HT-29 (cell line): ENCODE measurements around the gene GOLGA8G. TPM values are rescaled to one million over a fixed set of nuclear protein-coding genes. Genes with fewer than 3 reads are reported as not detected.
"Not testable (repeated sequence)": the region's sequence is repeated elsewhere in the genome, so short reads cannot be mapped to it uniquely, and the experiment has no call there.

Experiments used
- DNase-seq: peaks from one replicate; pipeline ENCODE4 v3.0.0-alpha.2; 2015; ENCODE audit warnings: low spot score
- small RNA-seq: library from RNA; depleted of rRNA; stranded (forward); fragments of <200 nt; gene quantifications from one replicate; pipeline ENCODE3, GENCODE V24; 2014
- total RNA-seq: library from RNA; depleted of rRNA; stranded (reverse); fragments of >200 nt; shearing (Covaris generic); gene quantifications from 2 replicates; pipeline ENCODE4 v1.2.3, GENCODE V29; 2014; rRNA removed

Gene GOLGA8G
- total RNA-seq = not detected in 2 replicates

GRCh38 chr15:28532954-28533353, at the start of gene GOLGA8G:
GOLGA8G (minus strand) TSS chr15:28532971; CDS start chr15:28532909, 62 bp downstream.
- peak; percentile 0 for DNase-seq

- DNase-seq = not testable (repeated sequence)
These were observed 40.6 kb upstream of the GOLGA8G start for GRCh38 chr15:28573351-28573750.

GRCh38 chr15:28553268-28553667, 20.5 kb upstream of the GOLGA8G start, which contains the start of gene GOLGA6L25:
GOLGA6L25 (plus strand) TSS chr15:28553568; CDS start chr15:28553629, 61 bp downstream.
- not testable (repeated sequence) for DNase-seq

- not testable (repeated sequence) for DNase-seq
These were observed 17.6 kb downstream of the GOLGA8G start for GRCh38 chr15:28515208-28515607.

GRCh38 chr15:28514128-28514527, 18.6 kb downstream of the GOLGA8G start:
- not testable (repeated sequence) for DNase-seq

- DNase-seq = not testable (repeated sequence)
These were observed 24.4 kb downstream of the GOLGA8G start for GRCh38 chr15:28508217-28508889.

- not testable (repeated sequence) for DNase-seq
These were observed 51.4 kb downstream of the GOLGA8G start for GRCh38 chr15:28481340-28481739.

Small RNA genes lying within 50 kb of the gene (small RNA-seq; reads per million reads assigned to genes)
- gene AC138749.2 (not detected), gene AC138749.4 (not detected), gene AC138749.5 (not detected), gene MIR4509-3 (not detected), gene RF00017 (not detected)

Other genes with a start within 250 kb of the GOLGA8G start
- gene HERC2, start 210.8 kb downstream of the GOLGA8G start, total RNA-seq = 82.9 and 84.9 TPM in 2 replicates
- not detected in 2 replicates for gene GOLGA6L24, start 174.9 kb downstream of the GOLGA8G start, total RNA-seq
- gene GOLGA8F, start 154.3 kb downstream of the GOLGA8G start, total RNA-seq = 0.03 TPM in 1 of 2 replicates, not detected in the other
- gene GOLGA6L25, start 20.6 kb upstream of the GOLGA8G start, total RNA-seq = not detected in 2 replicates
- not detected in 2 replicates for gene GOLGA8M, start 179.4 kb upstream of the GOLGA8G start, total RNA-seq